Superior temporal gyrus (tissue), 1 donor: ENCODE results near the gene FOXN3.

Experiments used
- DNase-seq: peaks from one replicate; pipeline ENCODE4 v3.0.0-alpha.2; 2016; ENCODE audit errors: extremely low spot score

Gene FOXN3, protein sequence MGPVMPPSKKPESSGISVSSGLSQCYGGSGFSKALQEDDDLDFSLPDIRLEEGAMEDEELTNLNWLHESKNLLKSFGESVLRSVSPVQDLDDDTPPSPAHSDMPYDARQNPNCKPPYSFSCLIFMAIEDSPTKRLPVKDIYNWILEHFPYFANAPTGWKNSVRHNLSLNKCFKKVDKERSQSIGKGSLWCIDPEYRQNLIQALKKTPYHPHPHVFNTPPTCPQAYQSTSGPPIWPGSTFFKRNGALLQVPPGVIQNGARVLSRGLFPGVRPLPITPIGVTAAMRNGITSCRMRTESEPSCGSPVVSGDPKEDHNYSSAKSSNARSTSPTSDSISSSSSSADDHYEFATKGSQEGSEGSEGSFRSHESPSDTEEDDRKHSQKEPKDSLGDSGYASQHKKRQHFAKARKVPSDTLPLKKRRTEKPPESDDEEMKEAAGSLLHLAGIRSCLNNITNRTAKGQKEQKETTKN

DNA sequence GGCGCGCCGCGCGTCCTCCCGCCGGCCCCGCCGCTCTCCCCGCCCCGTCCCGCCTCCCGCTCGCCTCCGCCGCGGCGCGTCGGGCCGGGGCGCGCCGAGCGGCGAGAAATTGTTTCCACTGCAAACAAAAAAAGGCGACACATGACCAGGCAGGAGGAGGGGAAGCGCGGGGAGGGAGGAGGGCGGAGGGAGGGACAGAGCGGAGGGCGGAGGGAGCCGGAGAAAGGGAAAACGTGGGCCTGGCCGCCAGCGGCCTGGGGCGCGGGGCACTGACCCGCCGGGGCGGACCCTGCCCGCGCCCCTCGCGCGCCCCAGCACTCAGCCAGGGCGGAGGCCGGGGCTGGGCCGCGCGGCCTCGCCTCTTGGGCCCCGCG is at the start of gene FOXN3:
Gene FOXN3 (minus strand): TSS at position 143 of the 374 bp plus-strand sequence. CDS start 4,757 bp downstream, outside the sequence.
- DNase-seq: peak; percentile 87

DNA sequence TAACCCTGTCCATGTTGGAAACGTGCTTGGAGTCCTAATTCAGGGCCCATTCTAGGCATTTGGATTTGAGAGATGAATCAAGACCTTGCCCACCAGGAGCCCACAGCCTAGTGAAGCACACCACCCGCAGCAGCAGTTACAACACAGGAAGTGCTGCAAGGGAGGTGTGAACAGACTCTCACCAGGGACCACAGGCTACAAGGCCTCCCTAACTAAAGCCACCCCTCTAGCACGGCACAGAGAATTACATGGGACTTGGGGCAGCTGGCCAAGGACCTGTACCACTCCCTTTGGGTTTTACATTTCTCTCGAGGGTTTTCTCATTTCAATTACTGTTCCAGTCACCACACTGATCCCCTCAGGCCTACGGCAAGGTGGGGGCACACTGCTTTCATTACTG is 49.5 kb upstream of the FOXN3 start:
- no peak for DNase-seq

DNA sequence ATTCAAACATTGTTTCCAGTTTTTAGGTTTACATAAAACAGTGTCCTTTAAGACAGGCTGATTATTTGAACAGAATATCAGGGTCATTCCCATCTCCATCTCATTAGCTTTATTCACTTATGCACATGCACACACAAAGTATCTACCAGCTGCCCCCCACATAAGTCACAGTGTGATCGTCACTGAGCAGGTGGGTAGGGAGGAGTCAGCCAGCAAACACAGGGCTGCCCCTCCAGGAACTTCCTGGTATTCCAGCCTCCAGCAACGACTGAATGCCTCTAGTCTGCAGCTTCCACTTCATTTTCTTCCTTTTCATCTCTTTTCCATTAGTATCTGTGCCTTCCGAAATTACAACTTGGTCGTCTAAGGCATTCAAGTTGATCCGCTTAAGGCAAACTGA is 48.8 kb upstream of the FOXN3 start:
- DNase-seq: no peak

DNA sequence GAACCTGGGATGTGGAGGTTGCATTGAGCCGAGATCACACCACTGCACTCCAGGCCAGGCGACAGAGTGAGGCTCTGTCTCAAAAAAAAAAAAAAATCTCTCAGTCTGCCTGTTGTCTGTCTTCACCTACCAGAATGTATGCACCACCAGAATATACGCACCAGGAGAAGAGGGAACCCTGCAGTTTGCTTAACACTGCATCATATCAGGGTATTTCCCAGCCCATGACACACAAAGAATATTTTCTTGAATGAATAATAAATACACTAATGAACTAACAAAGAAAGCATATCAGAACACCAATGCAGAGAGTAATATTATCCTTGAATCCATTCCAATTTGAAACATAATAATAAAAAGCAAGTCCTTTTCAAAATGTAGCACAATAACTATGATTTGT is 44.2 kb upstream of the FOXN3 start:
- DNase-seq: no peak

DNA sequence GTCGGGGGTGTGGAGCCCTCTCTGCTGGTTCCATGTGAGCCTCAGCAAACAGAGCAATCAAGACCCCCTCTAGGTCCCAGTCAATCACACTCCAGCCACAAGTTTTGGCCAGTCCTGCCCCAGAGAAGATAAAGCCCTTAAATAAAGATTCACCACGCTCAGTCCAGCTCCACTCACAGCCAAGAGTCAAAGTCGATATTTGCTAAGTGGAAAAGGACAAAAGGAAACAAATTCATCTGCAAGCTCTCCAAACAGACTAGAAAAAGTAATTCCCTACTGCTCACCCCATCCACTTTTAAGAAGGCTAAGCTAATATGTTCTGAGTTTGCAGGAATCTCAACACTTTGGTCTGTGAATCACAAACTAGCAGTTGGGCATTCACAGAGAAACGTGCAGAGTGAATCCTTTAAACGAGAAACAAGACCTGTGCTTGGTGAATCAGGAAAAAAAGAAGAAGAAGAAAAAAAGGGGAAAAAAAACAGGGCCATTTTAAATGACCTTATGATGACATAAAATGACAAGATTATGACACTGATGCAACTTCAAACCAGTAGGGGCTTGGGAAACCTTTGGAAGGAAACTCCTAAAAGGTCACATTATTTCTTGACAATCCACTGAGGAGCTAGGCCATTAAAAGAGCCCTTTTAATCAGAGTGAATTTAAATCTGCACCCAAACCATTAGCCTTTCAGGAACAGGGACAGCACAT is 41.8 kb upstream of the FOXN3 start:
- DNase-seq: no peak

DNA sequence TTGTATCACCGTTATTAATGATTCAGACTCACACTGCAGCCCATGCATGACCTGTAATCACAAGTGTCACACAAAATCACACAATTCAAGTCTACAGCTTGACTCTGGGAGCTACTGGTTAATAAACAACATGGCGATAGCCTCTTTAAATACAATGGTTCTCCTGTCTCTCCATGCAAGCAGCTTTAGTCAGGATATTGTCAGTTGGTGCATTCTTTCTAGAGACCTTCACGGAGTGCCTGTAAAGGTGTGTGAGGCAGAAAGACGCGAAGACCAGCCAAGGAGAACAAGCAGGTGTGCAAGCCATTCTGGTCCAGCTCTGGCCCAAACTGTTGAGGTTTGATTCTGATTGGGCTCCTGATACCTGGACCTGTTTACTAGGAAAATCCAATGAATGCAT is 40.0 kb upstream of the FOXN3 start:
- DNase-seq: no peak

DNA sequence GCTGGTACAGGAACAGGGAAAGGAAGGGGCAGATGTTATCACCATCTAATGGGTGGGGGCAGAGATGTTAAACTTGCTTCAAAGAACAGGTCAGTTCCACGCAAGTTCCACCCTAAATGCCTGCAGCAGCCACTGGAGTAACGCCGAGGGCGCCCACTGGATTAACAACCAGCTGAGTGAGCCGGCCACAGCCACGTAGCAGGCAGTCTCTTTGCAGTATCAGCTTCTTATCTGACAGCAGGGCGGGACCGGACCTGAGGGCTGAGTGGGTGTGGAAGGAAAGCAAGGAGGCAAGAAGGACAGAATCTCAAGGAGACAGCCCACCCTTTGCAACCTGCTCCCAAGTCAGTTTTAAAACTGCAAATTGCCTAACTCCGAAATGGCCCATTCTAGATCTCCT is 38.4 kb upstream of the FOXN3 start:
- DNase-seq: no peak

DNA sequence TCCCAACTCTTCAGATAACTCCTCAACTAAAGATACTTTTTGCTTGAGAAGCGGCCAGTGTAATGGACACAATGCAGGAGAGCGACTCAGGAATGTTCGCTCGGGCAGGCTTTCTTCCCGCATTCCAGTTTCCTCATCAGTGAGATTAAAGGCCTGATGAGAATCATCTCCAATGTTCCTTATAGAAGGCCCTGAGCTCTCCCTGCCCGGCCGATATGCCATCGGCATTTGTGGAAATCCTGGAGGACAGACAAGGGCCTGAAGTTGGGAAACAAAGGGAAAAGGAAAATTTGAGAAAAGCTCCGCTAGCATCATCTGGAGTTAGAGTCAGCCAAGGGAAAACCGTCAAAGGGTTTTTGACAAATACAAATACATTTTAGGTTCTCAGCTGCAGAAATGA is 38.0 kb upstream of the FOXN3 start:
- DNase-seq: no peak

DNA sequence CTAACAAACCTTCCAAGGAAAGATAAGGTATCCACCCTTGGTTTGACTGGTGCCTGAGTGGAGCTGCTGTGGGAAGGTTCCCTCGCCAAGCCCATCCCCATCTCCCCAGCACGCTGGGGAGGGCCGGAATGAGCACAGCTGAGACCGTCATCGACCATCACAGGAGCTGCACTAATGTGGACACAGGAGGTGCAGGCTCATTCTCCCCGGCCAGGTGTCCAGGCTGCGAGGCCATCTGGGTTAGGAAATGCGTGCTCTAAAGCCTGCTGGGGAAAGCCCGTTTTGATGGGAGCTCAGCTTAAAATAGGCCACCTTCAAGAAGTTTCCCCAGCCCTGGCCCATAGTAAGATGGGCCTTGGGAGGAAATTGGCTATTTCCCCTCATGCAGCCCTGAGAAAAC is 35.2 kb upstream of the FOXN3 start:
- no peak for DNase-seq

DNA sequence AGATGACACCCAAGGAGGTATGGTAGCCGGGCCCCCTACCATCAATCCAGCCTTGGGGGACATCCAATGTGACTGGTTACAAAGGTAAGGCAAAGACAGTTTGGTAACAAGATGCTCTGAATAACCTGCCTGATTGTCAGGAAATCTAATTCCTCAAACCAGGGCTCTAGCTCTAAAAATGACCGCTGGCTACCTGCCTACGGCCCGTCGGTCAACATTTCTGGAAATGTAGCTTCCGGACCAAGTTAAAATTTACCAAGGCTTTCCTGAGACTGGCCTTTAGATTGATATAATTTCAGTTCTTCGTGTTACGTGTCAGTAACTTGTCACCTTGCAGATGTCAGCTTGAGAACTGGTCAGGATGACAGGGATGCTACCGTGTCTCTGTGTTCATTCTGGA is 34.2 kb upstream of the FOXN3 start:
- DNase-seq: no peak

DNA sequence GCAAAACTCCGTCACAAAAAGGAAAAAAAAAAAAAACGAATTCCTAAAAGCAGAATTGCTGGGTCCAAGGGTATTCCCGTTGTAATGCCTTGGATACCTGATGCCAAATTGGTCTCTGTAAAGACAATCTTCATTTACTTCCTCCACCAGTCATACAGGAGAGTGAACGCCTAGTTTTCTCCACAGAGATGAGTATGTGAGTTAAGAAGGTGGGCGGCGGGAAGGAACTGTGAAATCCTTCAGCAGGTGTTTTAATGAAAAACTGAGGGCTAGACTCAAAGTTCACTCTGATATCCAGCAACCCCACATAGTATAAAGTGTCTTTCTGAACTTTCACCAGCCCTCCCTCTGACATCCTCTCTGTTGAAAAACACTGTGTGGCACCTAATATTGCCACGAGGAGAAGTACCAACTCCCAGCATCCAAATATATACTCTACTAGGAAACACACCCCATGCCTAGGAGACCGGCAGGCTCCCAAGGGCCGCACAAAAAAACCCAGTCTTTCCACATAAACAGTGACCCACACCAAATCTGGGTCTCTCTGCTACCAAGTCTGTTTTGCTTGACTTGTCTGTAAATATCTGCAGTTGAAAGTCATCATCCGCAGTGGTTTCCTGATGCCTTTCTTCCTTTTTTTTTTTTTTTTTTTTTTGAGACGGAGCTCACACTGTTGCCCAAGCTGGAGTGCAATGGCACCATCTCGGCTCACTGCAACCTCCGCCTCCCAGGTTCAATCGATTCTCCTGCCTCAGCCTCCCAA is 30.3 kb upstream of the FOXN3 start:
- DNase-seq: no peak

DNA sequence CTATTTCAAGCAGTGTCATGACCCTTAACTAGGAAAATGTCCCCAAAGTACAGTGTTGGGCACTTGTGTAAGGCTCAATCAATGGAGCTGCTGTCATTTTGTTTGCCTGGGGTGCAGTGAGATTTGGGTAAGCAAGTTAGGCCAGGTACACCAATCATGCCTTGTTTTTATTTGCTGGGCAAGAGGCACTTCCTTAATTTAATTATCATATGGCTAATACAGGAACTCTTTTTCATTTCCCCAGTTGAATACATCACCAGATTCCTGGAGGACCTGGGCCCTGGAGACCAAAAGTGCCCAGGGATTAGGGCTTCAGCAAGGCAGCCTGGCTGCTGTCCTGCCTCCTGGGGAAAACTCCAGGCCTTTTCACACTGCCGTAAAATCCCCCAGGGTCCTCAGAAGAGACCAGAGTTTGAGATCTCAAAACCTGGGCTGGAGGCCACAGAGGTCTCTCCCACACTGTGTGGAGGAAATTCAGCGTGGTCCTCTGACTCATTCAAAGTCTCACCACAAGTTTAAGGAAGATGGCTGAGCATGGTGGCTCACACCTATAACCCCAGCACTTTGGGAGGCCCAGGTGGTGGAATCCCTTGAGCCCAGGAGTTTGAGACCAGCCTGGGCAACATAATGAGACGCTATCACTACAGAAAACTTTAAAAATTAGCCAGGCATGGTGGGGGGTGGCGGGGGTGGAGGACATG is 28.4 kb upstream of the FOXN3 start:
- no peak for DNase-seq

DNA sequence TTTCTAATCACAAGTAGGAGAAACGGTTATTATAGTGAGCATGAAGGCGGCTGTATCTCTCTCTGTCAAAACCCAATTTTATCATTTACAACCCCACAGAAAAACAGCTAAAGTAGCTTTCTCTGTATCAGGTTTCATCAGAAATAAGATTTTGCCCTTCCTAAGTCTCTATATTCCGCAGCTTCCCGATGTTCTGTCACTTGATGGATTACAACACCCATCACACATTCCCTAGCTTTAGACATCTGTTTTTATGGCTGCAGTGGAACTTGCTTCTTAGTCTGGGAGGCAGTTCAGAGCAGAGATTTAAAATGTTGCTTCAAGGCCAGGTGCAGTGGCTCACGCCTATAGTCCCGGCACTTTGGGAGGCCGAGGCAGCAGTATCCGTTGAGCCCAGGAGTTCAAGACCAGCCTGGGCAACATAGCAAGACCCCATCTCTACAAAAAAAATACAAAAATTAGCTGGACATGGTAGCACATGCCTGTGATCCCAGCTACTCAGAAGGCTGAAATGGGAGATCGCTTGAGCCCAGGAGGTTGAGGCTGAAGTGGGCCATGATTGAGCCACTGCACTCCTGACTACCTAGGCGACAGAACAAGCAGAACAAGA is 27.6 kb upstream of the FOXN3 start:
- no peak for DNase-seq

DNA sequence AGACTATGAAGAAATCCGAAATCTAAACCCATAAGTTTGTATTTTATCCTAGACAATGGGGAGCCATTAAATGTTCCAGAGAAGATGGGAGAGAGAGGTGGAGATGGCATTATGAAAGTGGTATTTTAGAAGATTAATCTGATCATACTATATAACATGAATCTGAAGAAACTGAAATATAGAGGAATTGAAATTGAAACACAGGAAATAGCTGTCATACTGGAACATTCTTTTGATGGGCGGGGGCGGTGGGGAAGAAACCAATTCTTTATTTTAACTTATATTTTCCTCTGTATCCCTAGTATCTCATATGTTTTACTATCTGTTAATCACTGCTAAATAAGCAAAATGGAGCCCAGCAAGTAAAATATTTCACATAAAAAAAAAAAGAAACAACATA is 27.0 kb upstream of the FOXN3 start:
- DNase-seq: no peak

DNA sequence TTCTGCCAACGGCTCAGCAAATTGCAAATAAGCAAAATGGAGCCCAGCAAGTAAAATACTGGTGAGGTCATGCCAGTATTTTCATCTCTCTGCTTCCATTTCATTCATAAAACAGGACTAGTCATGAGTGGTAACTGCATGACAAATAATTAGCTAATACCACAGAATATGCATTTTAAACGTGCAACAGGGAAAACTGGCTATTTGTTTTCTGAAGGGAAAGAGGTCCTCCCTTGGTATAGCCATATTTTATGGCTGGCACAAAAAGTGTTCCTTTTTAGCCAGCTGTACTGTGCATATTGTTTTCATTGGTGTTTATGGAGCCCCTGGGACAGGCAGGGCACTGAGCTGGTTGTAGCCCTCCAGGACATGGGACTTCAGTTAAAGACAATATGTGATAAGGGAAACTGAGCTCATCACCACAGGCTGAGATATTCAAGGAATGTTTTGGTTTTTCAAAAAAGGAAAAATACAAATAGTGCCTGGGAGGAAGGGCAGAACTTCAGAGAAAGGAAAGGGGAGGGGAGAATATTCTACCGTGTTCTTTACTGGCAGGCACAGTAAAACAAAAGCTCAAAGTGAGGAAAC is 26.1 kb upstream of the FOXN3 start:
- no peak for DNase-seq

DNA sequence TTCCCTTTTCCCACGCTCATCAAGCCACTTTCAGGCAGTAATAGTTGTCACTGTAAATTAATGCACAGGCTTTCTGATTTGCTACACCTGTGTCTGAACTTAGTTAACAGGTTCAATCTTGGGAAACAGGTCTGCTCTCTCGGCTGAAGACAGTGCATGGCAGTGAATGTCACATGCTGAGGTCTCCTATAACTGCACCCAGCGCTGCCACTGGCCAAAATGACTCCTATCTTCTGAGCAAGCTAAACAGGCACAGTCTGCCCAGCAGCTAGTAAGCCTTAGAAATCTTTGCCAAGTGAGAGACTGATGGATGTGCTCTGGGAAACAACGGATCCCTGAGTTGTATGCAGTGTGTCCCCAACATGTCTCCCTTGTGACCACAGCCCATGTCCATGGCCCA is 25.2 kb upstream of the FOXN3 start:
- DNase-seq: no peak

DNA sequence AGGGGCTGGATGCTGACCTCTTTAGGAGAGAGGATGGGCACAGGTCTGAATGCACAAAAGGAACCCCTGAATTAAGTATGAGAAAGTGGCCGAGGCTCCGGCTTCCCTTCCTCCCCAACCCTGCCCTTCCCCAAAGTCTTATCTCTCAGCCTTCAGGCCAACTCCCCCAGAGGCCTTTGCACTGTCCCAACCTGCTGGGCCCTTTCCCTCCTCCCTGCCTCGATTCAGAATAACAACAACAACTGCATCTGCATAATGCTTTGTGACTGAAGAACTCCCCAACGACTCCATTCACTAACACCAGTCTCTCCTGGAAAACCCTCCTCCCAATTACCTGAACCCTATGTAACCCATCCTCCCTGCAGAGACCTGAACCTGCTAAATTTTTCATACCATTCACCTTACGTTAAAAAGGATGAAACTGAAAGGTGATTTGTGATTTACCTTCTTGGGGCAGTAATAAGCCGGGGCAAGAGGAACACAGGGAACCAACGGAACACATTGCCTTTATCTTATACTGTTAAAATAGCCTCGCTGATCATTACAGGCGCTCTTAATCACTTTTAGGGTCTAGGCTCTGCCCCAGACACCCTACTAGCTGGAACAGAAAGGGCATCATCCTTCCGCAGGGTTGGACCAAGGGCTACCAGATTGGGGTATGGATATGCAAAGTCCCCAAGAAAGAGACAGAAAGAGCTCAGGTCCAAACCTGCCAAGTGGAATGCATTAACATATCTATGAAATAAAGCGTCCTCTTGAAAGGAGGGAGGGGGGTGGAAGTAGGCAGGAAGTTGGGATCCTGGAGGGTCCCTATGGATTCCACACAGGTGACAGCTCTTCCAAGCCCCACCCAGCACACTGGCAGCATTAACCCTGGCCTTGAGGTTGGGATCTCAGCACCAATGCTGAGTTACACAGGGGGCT is 24.2 kb upstream of the FOXN3 start:
- no peak for DNase-seq

DNA sequence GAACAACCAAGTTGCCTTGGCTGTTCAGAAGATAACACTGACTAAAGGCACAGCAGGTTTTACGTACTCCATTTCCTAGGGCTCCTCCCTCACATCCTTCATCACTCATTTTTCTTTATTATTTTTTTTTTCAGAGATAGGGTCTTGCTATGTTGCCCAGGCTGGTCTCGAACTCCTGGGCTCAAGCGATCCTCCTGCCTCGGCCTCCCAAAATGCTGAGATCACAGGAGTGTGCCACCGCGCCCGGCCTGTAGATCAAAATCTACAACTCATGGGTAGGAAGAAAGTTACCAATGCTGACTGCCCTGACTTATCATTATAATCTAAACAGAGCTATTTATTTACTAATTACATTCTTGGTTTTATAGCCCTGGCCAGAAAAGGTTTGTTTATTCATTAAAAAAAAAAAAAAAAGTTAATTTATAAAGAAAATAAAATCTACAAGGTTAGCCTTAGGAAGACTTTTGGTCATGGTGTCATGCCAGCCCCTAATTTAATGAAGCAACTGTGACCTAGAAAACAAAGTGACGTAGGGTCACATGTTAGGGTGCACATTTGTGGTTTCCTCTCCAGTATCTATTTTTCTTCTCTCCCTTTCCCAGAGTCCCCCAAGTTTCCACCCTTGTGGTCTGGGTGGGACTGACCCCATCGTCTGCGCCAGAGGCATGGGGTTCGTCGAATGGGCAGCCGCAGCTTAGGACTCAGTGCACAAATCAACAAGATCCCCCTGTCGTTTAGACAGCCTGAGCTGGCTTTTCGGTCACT is 19.0 kb upstream of the FOXN3 start:
- DNase-seq: no peak

DNA sequence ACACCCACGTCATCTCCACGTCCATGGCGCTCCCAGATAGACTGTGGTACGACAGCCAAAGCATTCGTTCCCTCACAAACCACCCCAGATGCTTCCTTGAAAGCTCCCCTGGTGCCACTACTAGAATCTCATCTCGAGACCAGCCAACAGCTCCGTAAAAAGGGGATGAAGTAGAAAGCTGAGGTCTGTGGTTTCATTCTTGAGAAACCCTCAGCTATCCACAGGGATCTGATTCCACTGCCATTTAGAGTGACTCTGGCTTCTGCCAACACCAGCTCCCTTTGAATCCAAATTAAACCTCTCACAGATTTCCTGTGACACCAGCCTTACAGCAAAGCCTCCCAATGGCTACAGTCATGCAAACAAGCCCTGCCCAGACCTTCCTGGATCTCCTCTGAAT is 18.5 kb upstream of the FOXN3 start:
- DNase-seq: no peak
